GM13976 (cell line): ENCODE data around the gene OTOP3.
"Not testable (repeated sequence)": the region's sequence is repeated elsewhere in the genome, so short reads cannot be mapped to it uniquely, and the experiment has no call there.

Source experiments
- DNase-seq: peaks from one replicate; pipeline ENCODE4 v3.0.0; 2012; ENCODE audit warnings: low spot score
- CTCF ChIP-seq: IDR thresholded peaks from 2 replicates; pipeline ENCODE4 v1.5.1; 2012; ENCODE audit warnings: borderline replicate concordance, mild to moderate bottlenecking; ENCODE audit not compliant: insufficient read depth; ENCODE audit errors: extremely low read depth, missing control alignments, control extremely low read depth
- in situ Hi-C: fragments of 300-500 bp; cut with MboI; formaldehyde crosslinking; loops from one replicate; pipeline ENCODE4 v1.12.0; 2022; ENCODE audit warnings: low sequenced_read_pairs, mixed read lengths, inconsistent platforms; ENCODE audit not compliant: unreplicated experiment

Gene OTOP3

GRCh38 chr17:74961657-74962350, 26.1 kb downstream of the OTOP3 start:
- in situ Hi-C loops: no loop called here
- peak; percentile 91 for DNase-seq
- TF ChIP-seq CTCF: peak; percentile 70

- TF ChIP-seq CTCF: no peak
- in situ Hi-C loops: no loop called here
- DNase-seq: no peak
Measured at GRCh38 chr17:74962622-74963394, 27.1 kb downstream of the OTOP3 start.

- in situ Hi-C loops: no loop called here
- TF ChIP-seq CTCF: no peak
- no peak for DNase-seq
Measured at GRCh38 chr17:74963656-74964055, 28.0 kb downstream of the OTOP3 start.

DNA sequence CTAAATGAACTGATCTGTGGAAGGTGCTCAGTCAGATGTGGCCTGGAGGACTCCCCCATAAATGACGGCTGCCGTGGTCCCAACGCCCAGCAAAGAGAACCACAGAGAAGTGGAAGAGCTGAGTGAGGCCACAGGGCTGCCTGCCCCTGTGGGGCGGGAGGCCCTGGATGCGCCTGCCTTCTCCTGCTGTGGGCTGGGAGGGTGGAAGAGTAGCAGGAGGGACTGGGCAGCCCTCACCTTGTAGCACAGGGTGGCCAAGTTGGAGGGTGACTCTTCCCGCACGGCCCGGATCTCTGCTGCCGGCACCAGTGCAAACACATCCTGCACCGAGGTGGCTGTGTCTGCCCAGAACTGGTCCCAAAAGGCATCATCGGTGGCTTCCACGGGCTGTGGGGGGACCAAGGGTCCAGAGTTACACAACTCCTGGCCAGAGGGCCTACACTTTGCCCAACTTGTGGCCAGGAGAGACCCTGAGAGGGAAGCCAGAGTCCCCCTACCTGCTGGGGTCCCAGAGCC, 28.6 kb downstream of the OTOP3 start:
- no peak for DNase-seq
- TF ChIP-seq CTCF: no peak
- in situ Hi-C loops: no loop called here

- in situ Hi-C loops: no loop called here
- no peak for TF ChIP-seq CTCF
- no peak for DNase-seq
Measured at GRCh38 chr17:74964988-74965622, 29.4 kb downstream of the OTOP3 start.

GRCh38 chr17:74968361-74968780, 32.7 kb downstream of the OTOP3 start:
- TF ChIP-seq CTCF: no peak
- in situ Hi-C loops: no loop called here
- no peak for DNase-seq

DNA sequence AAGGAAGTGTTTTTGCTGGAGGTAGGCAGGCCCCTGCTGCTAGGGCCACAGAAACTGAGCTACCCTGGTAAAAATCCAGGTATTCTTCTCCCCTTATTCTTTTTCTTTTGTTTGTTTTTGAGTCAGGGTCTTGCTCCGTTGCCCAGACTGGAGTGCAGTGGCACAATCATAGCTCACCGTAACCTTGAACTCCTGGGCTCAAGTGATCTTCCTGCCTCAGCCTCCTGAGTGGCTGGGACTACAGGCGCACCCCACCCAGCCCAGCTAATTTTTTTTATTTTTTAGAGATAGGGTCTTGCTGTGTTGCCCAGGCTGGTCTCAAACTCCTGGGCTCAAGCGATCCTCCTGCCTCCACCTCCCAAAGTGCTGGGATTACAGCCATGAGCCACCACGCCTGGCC, 33.8 kb downstream of the OTOP3 start:
- DNase-seq, in situ Hi-C loops: not testable (repeated sequence)
